Naive thymus-derived CD4-positive, alpha-beta T cell (primary cell): ENCODE data around the gene KCNJ1. TPM values are rescaled to one million over a fixed set of nuclear protein-coding genes. Genes with fewer than 3 reads are reported as not detected.
A peak's percentile ranks its signal among the peaks of the same experiment; 100 is the strongest.

ENCODE experiments used
- ATAC-seq: fragments of 150-1000 bp; cut with Tn5 transposase; 2 replicates; pipeline ENCODE4 v1.10.0; 2021; ENCODE audit warnings: mild to moderate bottlenecking, moderate library complexity
- CTCF ChIA-PET: fragments of 350-600 bp; sonication (Branson Sonifier 250); formaldehyde crosslinking; loops from one replicate; lab custom pipeline; 2021; ENCODE audit warnings: antibody characterized with exemption; lab: Charles Lee
- POLR2A ChIA-PET: fragments of 350-600 bp; sonication (Branson Sonifier 250); formaldehyde crosslinking; loops from one replicate; lab custom pipeline; 2021; ENCODE audit warnings: antibody characterized with exemption, inconsistent platforms; lab: Charles Lee
- DNase-seq, 9 donors: peaks; one replicate each; pipeline versions ENCODE4 v3.0.0 to v3.0.0-alpha.2; 2020 to 2022; ENCODE audit warnings: mixed read lengths in 1 of 9
- H3K27ac ChIP-seq: one replicate; pipeline ENCODE4 v1.7.0; 2013; ENCODE audit warnings: mild to moderate bottlenecking, low read depth, low read length, moderate library complexity
- H3K27me3 ChIP-seq, 2 donors: one replicate each; pipeline ENCODE4 v1.7.0; 2013; ENCODE audit warnings: low read length in 2 of 2, mild to moderate bottlenecking in 2 of 2, moderate library complexity in 2 of 2; ENCODE audit not compliant: control insufficient read depth in 2 of 2, insufficient read depth in 2 of 2
- H3K36me3 ChIP-seq, 3 experiments: 1 replicate in 2 of 3; 2 replicates in 1 of 3; pipeline ENCODE4 v1.7.0; 2013; ENCODE audit warnings: low read length in 3 of 3, mild to moderate bottlenecking in 3 of 3, moderate library complexity in 1 of 3; ENCODE audit not compliant: insufficient read depth in 3 of 3, control insufficient read depth in 2 of 3
- H3K4me1 ChIP-seq, 2 donors: one replicate each; pipeline ENCODE4 v1.7.0; 2013; ENCODE audit warnings: low read length in 2 of 2, mild to moderate bottlenecking in 2 of 2, moderate library complexity in 1 of 2; ENCODE audit not compliant: control insufficient read depth in 2 of 2, insufficient read depth in 2 of 2
- H3K4me3 ChIP-seq: 2 replicates; pipeline ENCODE4 v1.7.0; 2013; ENCODE audit warnings: mild to moderate bottlenecking, low read length
- H3K9me3 ChIP-seq, 3 experiments: 1 replicate in 2 of 3; 2 replicates in 1 of 3; pipeline ENCODE4 v1.7.0; 2013; ENCODE audit warnings: low read length in 3 of 3; ENCODE audit not compliant: control insufficient read depth in 2 of 3
- H3K27ac Mint-ChIP-seq, 9 donors: one replicate each; pipeline ENCODE4 v1.8.0; 2020 to 2022; ENCODE audit warnings: mixed read lengths in 9 of 9, mild to moderate bottlenecking in 8 of 9, moderate library complexity in 5 of 9, inconsistent platforms in 2 of 9
- H3K27me3 Mint-ChIP-seq, 5 donors: one replicate each; pipeline ENCODE4 v1.8.0; 2021 to 2022; ENCODE audit warnings: mixed read lengths in 5 of 5, mild to moderate bottlenecking in 1 of 5
- H3K36me3 Mint-ChIP-seq, 5 donors: one replicate each; pipeline ENCODE4 v1.8.0; 2020 to 2022; ENCODE audit warnings: mixed read lengths in 5 of 5, mild to moderate bottlenecking in 3 of 5, inconsistent platforms in 1 of 5
- H3K4me1 Mint-ChIP-seq, 7 donors: one replicate each; pipeline ENCODE4 v1.8.0; 2020 to 2022; ENCODE audit warnings: mixed read lengths in 7 of 7, mild to moderate bottlenecking in 3 of 7, inconsistent platforms in 1 of 7
- H3K4me3 Mint-ChIP-seq, 10 donors: one replicate each; pipeline ENCODE4 v1.8.0; 2020 to 2022; ENCODE audit warnings: mild to moderate bottlenecking in 10 of 10, mixed read lengths in 10 of 10, moderate library complexity in 6 of 10, inconsistent platforms in 2 of 10
- H3K9me3 Mint-ChIP-seq, 11 donors: one replicate each; pipeline ENCODE4 v1.8.0; 2020 to 2022; ENCODE audit warnings: mixed read lengths in 11 of 11, mild to moderate bottlenecking in 4 of 11, inconsistent platforms in 1 of 11, moderate library complexity in 1 of 11
- intact Hi-C, 2 donors: fragments of 100-400 bp; cut with micrococcal nuclease; formaldehyde crosslinking; loops; one replicate each; pipeline ENCODE4 v1.15.1; 2023
- polyA plus RNA-seq, 2 donors: library from polyadenylated mRNA; unstranded; fragments of 300-500 nt; fragmentation: Illumina TruSeq; gene quantifications; one replicate each; pipeline ENCODE4 v1.2.3, GENCODE V29; 2021
- total RNA-seq, 6 experiments: library from RNA in 5 of 6; stranded (reverse) in 5 of 6; gene quantifications; 1 replicate in 5 of 6; 2 replicates in 1 of 6; pipeline ENCODE4 v1.2.3 and lab custom pipeline; 2021 to 2026

KCNJ1 gene
- total and polyA plus RNA-seq, 7 experiments from 2014 or later, result 0.12 to 0.22 TPM; not detected in 5

- H3K4me3 Mint-ChIP-seq, result peak overlapping the region in 3 of 10 donors; percentile 12 to 26 (median 18)
- ChIA-PET POLR2A (interaction anchor here (0.6 to 0.7 kb wide), 2 partner anchors 689 to 786 kb away, joined by 3 read pairs; no protein-coding TSS in a partner anchor), CTCF (interaction anchor here (0.7 to 5.4 kb wide), 5 partner anchors 14 to 699 kb away, joined by 3 to 31 read pairs (median 4); no protein-coding TSS in a partner anchor)
- Histone ChIP-seq H3K4me3 (no peak overlapping the region), H3K27ac (no peak overlapping the region), H3K9me3 (no peaks in the 10 kb centered on the region), H3K4me1 (peaks cover 0 to 4% of the 10 kb centered on the region in 2 donors), H3K36me3 (no peaks in the 10 kb centered on the region), H3K27me3 (no peaks in the 10 kb centered on the region)
- H3K36me3 Mint-ChIP-seq, result no peaks in the 10 kb centered on the region
- peaks cover 0 to 9% (median 5%) of the 10 kb centered on the region in 7 donors for H3K4me1 Mint-ChIP-seq
- no peaks in the 10 kb centered on the region for H3K9me3 Mint-ChIP-seq
- peak; percentile 55 to 83 (median 66) for DNase-seq
- H3K27ac Mint-ChIP-seq, result no peak overlapping the region
- peaks cover 0 to 16% (median 0%) of the 10 kb centered on the region in 5 donors for H3K27me3 Mint-ChIP-seq
- peak; percentile 95 for ATAC-seq
- intact Hi-C loops, result loop anchor here (1.0 to 2.0 kb wide), 6 partner anchors 15 to 829 kb away; no protein-coding TSS in a partner anchor
Measured at GRCh38 chr11:128859563-128860441, 7.3 kb downstream of the KCNJ1 start.

- Histone ChIP-seq H3K27ac (no peak overlapping the region), H3K36me3 (no peaks in the 10 kb centered on the region), H3K9me3 (no peaks in the 10 kb centered on the region), H3K27me3 (no peaks in the 10 kb centered on the region), H3K4me3 (no peak overlapping the region), H3K4me1 (peaks cover 0 to 4% of the 10 kb centered on the region in 2 donors)
- H3K36me3 Mint-ChIP-seq, result no peaks in the 10 kb centered on the region
- ATAC-seq (no peak), DNase-seq (no peak)
- H3K9me3 Mint-ChIP-seq, result no peaks in the 10 kb centered on the region
- H3K27ac Mint-ChIP-seq, result no peak overlapping the region
- peaks cover 0 to 9% (median 5%) of the 10 kb centered on the region in 7 donors for H3K4me1 Mint-ChIP-seq
- H3K27me3 Mint-ChIP-seq, result peaks cover 0 to 12% (median 0%) of the 10 kb centered on the region in 5 donors
- intact Hi-C loops, result no loop called here
- CTCF ChIA-PET, result interaction anchor here (0.6 to 5.4 kb wide), 8 partner anchors 9 to 700 kb away, joined by 3 to 31 read pairs (median 4); no protein-coding TSS in a partner anchor
- POLR2A ChIA-PET, result no interaction called here
- H3K4me3 Mint-ChIP-seq, result no peak overlapping the region
Measured at GRCh38 chr11:128857341-128857740, 9.8 kb downstream of the KCNJ1 start.

- Histone ChIP-seq H3K9me3 (no peaks in the 10 kb centered on the region), H3K27ac (no peak overlapping the region), H3K27me3 (no peaks in the 10 kb centered on the region), H3K4me1 (peaks cover 0 to 4% of the 10 kb centered on the region in 2 donors), H3K36me3 (no peaks in the 10 kb centered on the region), H3K4me3 (no peak overlapping the region)
- intact Hi-C loops, result no loop called here
- ChIA-PET CTCF (interaction anchor here (0.7 to 5.4 kb wide), 4 partner anchors 8 to 685 kb away, joined by 3 to 31 read pairs (median 10); no protein-coding TSS in a partner anchor), POLR2A (interaction anchor here (0.5 kb wide), 1 partner anchor 67 kb away, joined by 3 read pairs; no protein-coding TSS in a partner anchor)
- Mint-ChIP-seq H3K9me3 (no peaks in the 10 kb centered on the region), H3K4me3 (no peak overlapping the region), H3K27ac (peak overlapping the region in 1 of 9 donors; percentile 20), H3K27me3 (peaks cover 0 to 12% (median 0%) of the 10 kb centered on the region in 5 donors), H3K4me1 (peaks cover 0 to 9% (median 5%) of the 10 kb centered on the region in 7 donors), H3K36me3 (no peaks in the 10 kb centered on the region)
- DNase-seq (no peak), ATAC-seq (no peak)
Measured at GRCh38 chr11:128856241-128856640, 10.9 kb downstream of the KCNJ1 start.

GRCh38 chr11:128854841-128855240, 12.3 kb downstream of the KCNJ1 start:
- H3K4me3 Mint-ChIP-seq, result no peak overlapping the region
- Histone ChIP-seq H3K36me3 (no peaks in the 10 kb centered on the region), H3K27me3 (no peaks in the 10 kb centered on the region), H3K4me3 (no peak overlapping the region), H3K4me1 (no peaks in the 10 kb centered on the region), H3K27ac (no peak overlapping the region), H3K9me3 (no peaks in the 10 kb centered on the region)
- no peak overlapping the region for H3K27ac Mint-ChIP-seq
- CTCF ChIA-PET, result interaction anchor here (0.8 to 1.6 kb wide), 3 partner anchors 9 to 683 kb away, joined by 4 to 8 read pairs (median 5); no protein-coding TSS in a partner anchor
- DNase-seq (no peak), ATAC-seq (no peak)
- peaks cover 0 to 12% (median 0%) of the 10 kb centered on the region in 5 donors for H3K27me3 Mint-ChIP-seq
- no peaks in the 10 kb centered on the region for H3K36me3 Mint-ChIP-seq
- H3K9me3 Mint-ChIP-seq, result no peaks in the 10 kb centered on the region
- POLR2A ChIA-PET, result no interaction called here
- intact Hi-C loops, result no loop called here
- H3K4me1 Mint-ChIP-seq, result peaks cover 0 to 5% (median under 1%) of the 10 kb centered on the region in 7 donors

- peaks cover 0 to 9% (median 3%) of the 10 kb centered on the region in 7 donors for H3K4me1 Mint-ChIP-seq
- H3K36me3 ChIP-seq, result no peaks in the 10 kb centered on the region
- no peak overlapping the region for H3K4me3 Mint-ChIP-seq
- H3K36me3 Mint-ChIP-seq, result no peaks in the 10 kb centered on the region
- ATAC-seq (no peak), DNase-seq (no peak)
- intact Hi-C loops, result no loop called here
- H3K27ac ChIP-seq, result no peak overlapping the region
- no peaks in the 10 kb centered on the region for H3K27me3 ChIP-seq
- POLR2A ChIA-PET, result interaction anchor here (1.3 kb wide), 1 partner anchor 12 kb away, joined by 4 read pairs; no protein-coding TSS in a partner anchor
- H3K4me3 ChIP-seq, result no peak overlapping the region
- H3K27me3 Mint-ChIP-seq, result peaks cover 0 to 12% (median 0%) of the 10 kb centered on the region in 5 donors
- CTCF ChIA-PET, result interaction anchor here (1.1 kb wide), 1 partner anchor 21 kb away, joined by 3 read pairs; no protein-coding TSS in a partner anchor
- H3K9me3 ChIP-seq, result no peaks in the 10 kb centered on the region
- H3K4me1 ChIP-seq, result no peaks in the 10 kb centered on the region
- H3K9me3 Mint-ChIP-seq, result no peaks in the 10 kb centered on the region
- H3K27ac Mint-ChIP-seq, result no peak overlapping the region
Measured at GRCh38 chr11:128853559-128853958, 13.5 kb downstream of the KCNJ1 start.

- intact Hi-C loops, result no loop called here
- Mint-ChIP-seq H3K27me3 (peaks cover 0 to 5% (median 0%) of the 10 kb centered on the region in 5 donors), H3K4me1 (peaks cover 0 to 10% (median 5%) of the 10 kb centered on the region in 7 donors), H3K9me3 (no peaks in the 10 kb centered on the region), H3K27ac (no peak overlapping the region), H3K4me3 (no peak overlapping the region), H3K36me3 (no peaks in the 10 kb centered on the region)
- H3K27me3 ChIP-seq, result no peaks in the 10 kb centered on the region
- ChIA-PET CTCF (interaction anchor here (0.7 to 0.8 kb wide), 2 partner anchors 22 to 677 kb away, joined by 4 to 5 read pairs; no protein-coding TSS in a partner anchor), POLR2A (no interaction called here)
- no peaks in the 10 kb centered on the region for H3K36me3 ChIP-seq
- no peak for ATAC-seq
- H3K27ac ChIP-seq, result no peak overlapping the region
- no peaks in the 10 kb centered on the region for H3K4me1 ChIP-seq
- DNase-seq, result no peak
- no peaks in the 10 kb centered on the region for H3K9me3 ChIP-seq
- no peak overlapping the region for H3K4me3 ChIP-seq
Measured at GRCh38 chr11:128852327-128853023, 14.6 kb downstream of the KCNJ1 start.
